IMR-90 (cell line): Measurements from ENCODE around the gene POLE4. TPM values are rescaled to one million over a fixed set of nuclear protein-coding genes. Genes with fewer than 3 reads are reported as not detected.

Experiments
- ATAC-seq: fragments of 200-7000 bp; cut with Tn5 transposase; 2 replicates; pipeline ENCODE4 v1.9.1; 2020; ENCODE audit warnings: low read depth, mild to moderate bottlenecking, moderate library complexity
- BruUV-seq: library from RNA; stranded (reverse); fragments of 400-500 nt; replicated peaks from 2 replicates; lab custom pipeline; 2021; lab: Mats Ljungman, UMichigan
- CTCF ChIA-PET: fragments of 300-600 bp; formaldehyde crosslinking; extraction: SDS; loops from one replicate; lab custom pipeline; 2021; ENCODE audit warnings: antibody characterized with exemption; lab: Yijun Ruan, JAX
- POLR2A ChIA-PET: fragments of 300-600 bp; sonication (Branson Sonifier 250); formaldehyde crosslinking; loops from one replicate; lab custom pipeline; 2022; ENCODE audit warnings: antibody characterized with exemption; ENCODE audit not compliant: unreplicated experiment; lab: Charles Lee
- DNase-seq: peaks from one replicate; pipeline ENCODE4 v3.0.0; 2013
- H2AFZ ChIP-seq: replicated peaks from 2 replicates; pipeline ENCODE3; 2013; ENCODE audit warnings: low read length, mild to moderate bottlenecking; ENCODE audit not compliant: poor library complexity
- H2AK5ac ChIP-seq: 2 replicates; pipeline ENCODE4 v1.6.1; 2013; ENCODE audit warnings: low read depth, low read length, inconsistent platforms
- H2AK9ac ChIP-seq: replicated peaks from 2 replicates; pipeline ENCODE3; 2013; ENCODE audit warnings: mild to moderate bottlenecking, low read depth, low read length, moderate library complexity; ENCODE audit not compliant: poor library complexity
- H2BK120ac ChIP-seq: 2 replicates; pipeline ENCODE4 v1.6.1; 2013; ENCODE audit warnings: low read depth, low read length, inconsistent platforms
- H2BK15ac ChIP-seq: 3 replicates; pipeline ENCODE4 v1.6.1; 2013; ENCODE audit warnings: low read depth, low read length, inconsistent platforms
- H2BK20ac ChIP-seq: 2 replicates; pipeline ENCODE4 v1.6.1; 2013; ENCODE audit warnings: low read depth, mild to moderate bottlenecking, inconsistent platforms, low read length, moderate library complexity
- H2BK5ac ChIP-seq: 2 replicates; pipeline ENCODE4 v1.6.1; 2013; ENCODE audit warnings: mild to moderate bottlenecking, low read depth, low read length, inconsistent platforms; ENCODE audit not compliant: poor library complexity, severe bottlenecking
- H3K14ac ChIP-seq: replicated peaks from 2 replicates; pipeline ENCODE4 v1.6.1; 2013; ENCODE audit warnings: low read depth, low read length, inconsistent platforms
- H3K18ac ChIP-seq: 2 replicates; pipeline ENCODE4 v1.6.1; 2013; ENCODE audit warnings: low read depth, low read length, control low read depth
- H3K23ac ChIP-seq: 2 replicates; pipeline ENCODE4 v1.6.1; 2013; ENCODE audit warnings: low read depth, low read length, inconsistent platforms
- H3K27ac ChIP-seq: 2 replicates; pipeline ENCODE4 v1.5.1; 2013; ENCODE audit warnings: mild to moderate bottlenecking, control low read depth, low read length; ENCODE audit not compliant: insufficient read depth
- H3K27me3 ChIP-seq: 2 replicates; pipeline ENCODE4 v1.6.1; 2013; ENCODE audit warnings: low read length; ENCODE audit not compliant: control insufficient read depth, insufficient read depth
- H3K36me3 ChIP-seq: 2 replicates; pipeline ENCODE4 v1.6.1; 2013; ENCODE audit warnings: low read length, mixed read lengths; ENCODE audit not compliant: control insufficient read depth, insufficient read depth
- H3K4ac ChIP-seq: 2 replicates; pipeline ENCODE4 v1.6.1; 2013; ENCODE audit warnings: low read depth, low read length, inconsistent platforms
- H3K4me1 ChIP-seq: 2 replicates; pipeline ENCODE4 v1.6.1; 2013; ENCODE audit warnings: low read length, mixed read lengths; ENCODE audit not compliant: control insufficient read depth, insufficient read depth
- H3K4me2 ChIP-seq: 2 replicates; pipeline ENCODE4 v1.6.1; 2013; ENCODE audit warnings: low read depth, mild to moderate bottlenecking, control low read depth, low read length, moderate library complexity
- H3K4me3 ChIP-seq: 2 replicates; pipeline ENCODE4 v1.5.1; 2013; ENCODE audit warnings: low read depth, mild to moderate bottlenecking, control low read depth, low read length, moderate library complexity; ENCODE audit not compliant: insufficient read depth
- H3K56ac ChIP-seq: 2 replicates; pipeline ENCODE4 v1.6.1; 2013; ENCODE audit warnings: low read length, inconsistent platforms; ENCODE audit not compliant: insufficient read depth; ENCODE audit errors: extremely low read depth
- H3K79me1 ChIP-seq, 2 experiments: 2 replicates each; pipeline ENCODE4 v1.6.1; 2013; ENCODE audit warnings: low read length in 2 of 2, inconsistent platforms in 1 of 2, low read depth in 1 of 2
- H3K9ac ChIP-seq: 2 replicates; pipeline ENCODE4 v1.6.1; 2013; ENCODE audit warnings: low read depth, low read length, control low read depth
- H3K9me1 ChIP-seq: 2 replicates; pipeline ENCODE4 v1.6.1; 2013; ENCODE audit warnings: low read length, inconsistent platforms; ENCODE audit not compliant: insufficient read depth
- H3K9me3 ChIP-seq: 2 replicates; pipeline ENCODE4 v1.6.1; 2013; ENCODE audit warnings: low read length; ENCODE audit not compliant: control insufficient read depth, insufficient read depth
- H4K20me1 ChIP-seq: 2 replicates; pipeline ENCODE4 v1.6.1; 2013; ENCODE audit warnings: low read length, inconsistent platforms; ENCODE audit not compliant: insufficient read depth
- H4K5ac ChIP-seq: 2 replicates; pipeline ENCODE4 v1.6.1; 2013; ENCODE audit warnings: mild to moderate bottlenecking, low read depth, low read length, control low read depth
- H4K8ac ChIP-seq, 2 experiments: 2 replicates each; pipeline ENCODE4 v1.6.1; 2013; ENCODE audit warnings: low read depth in 2 of 2, low read length in 2 of 2, control low read depth in 1 of 2, inconsistent platforms in 1 of 2
- H4K91ac ChIP-seq: 2 replicates; pipeline ENCODE4 v1.6.1; 2013; ENCODE audit warnings: low read depth, low read length, inconsistent platforms; ENCODE audit not compliant: insufficient read depth
- RFX5 ChIP-seq: IDR thresholded peaks from 2 replicates; pipeline ENCODE4 v1.8.0; 2012; ENCODE audit warnings: low read depth, mild to moderate bottlenecking, low read length, moderate library complexity
- SMC3 ChIP-seq: fragments of 150-350 bp; IDR thresholded peaks from 2 replicates; pipeline ENCODE4 v1.6.1; 2016; ENCODE audit warnings: low read depth, mild to moderate bottlenecking, antibody characterized with exemption, low read length, moderate library complexity
- whole genome bisulfite sequencing, 2 experiments: methylation state at CpG; one replicate each; pipeline versions ENCODE4 v1.1.5 to v1.1.7; 2013; ENCODE audit warnings: missing lambda C conversion rate in 2 of 2; ENCODE audit not compliant: insufficient read length in 1 of 2; ENCODE audit errors: extremely low coverage in 2 of 2; 5-methylcytosine and 5-hydroxymethylcytosine counted together
- dilution Hi-C: fragments of 300-500 bp; cut with HindIII; formaldehyde crosslinking; loops from one replicate; pipeline ENCODE4 v1.14.3; 2018; ENCODE audit warnings: low sequenced_read_pairs; ENCODE audit not compliant: unreplicated experiment
- in situ Hi-C: fragments of 300-500 bp; cut with MboI; formaldehyde crosslinking; loops from 3 replicates; pipeline ENCODE4 v1.14.3; 2019; ENCODE audit warnings: low sequenced_read_pairs, inconsistent platforms, mixed read lengths
- intact Hi-C: fragments of 100-400 bp; cut with micrococcal nuclease; formaldehyde crosslinking; loops from 2 replicates; pipeline ENCODE4 v1.10.0; 2022
- polyA plus RNA-seq, 3 experiments: library from polyadenylated mRNA; depleted of rRNA; stranded (reverse); fragments of >200 nt; gene quantifications; 2 replicates each; pipeline ENCODE4 v1.2.3, GENCODE V29; 2012; ENCODE audit warnings: low replicate concordance in 1 of 3
- total RNA-seq: library from RNA; depleted of rRNA; stranded (reverse); fragments of >200 nt; gene quantifications from 2 replicates; pipeline ENCODE4 v1.2.3, GENCODE V29; 2012

Gene POLE4
- total and polyA plus RNA-seq, 2 of the 4 experiments (the other 2 are of a cell fraction): 9.0 to 23.9 TPM

GRCh38 chr2:75003276-75003675, 44.8 kb downstream of the POLE4 start:
- no peak overlapping the region for H3K4ac ChIP-seq
- DNase-seq (no peak), ATAC-seq (peak; percentile 12; the same call in 1 of the 2 replicates)
- H2AK9ac ChIP-seq: no peak overlapping the region
- peaks cover 2% of the 10 kb centered on the region for H3K4me1 ChIP-seq
- no peak overlapping the region for H4K8ac ChIP-seq
- no peaks in the 10 kb centered on the region for H3K36me3 ChIP-seq
- H2AK5ac ChIP-seq: no peak overlapping the region
- WGBS, 2 experiments: 50% methylated on average over 1 of the region's 2 CpGs; no CpG with 5 or more reads in 1 of the 2 experiments
- H4K91ac ChIP-seq: no peak overlapping the region
- H3K27ac ChIP-seq: no peak overlapping the region
- CTCF ChIA-PET: interaction anchor here (1.0 kb wide), 1 partner anchor 61 kb away, joined by 3 read pairs; no protein-coding TSS in a partner anchor
- in situ Hi-C loops: no loop called here
- H4K5ac ChIP-seq: no peak overlapping the region
- no peaks in the 10 kb centered on the region for H4K20me1 ChIP-seq
- H3K4me2 ChIP-seq: no peak overlapping the region
- H3K23ac ChIP-seq: no peak overlapping the region
- H2BK5ac ChIP-seq: no peak overlapping the region
- no peak overlapping the region for H2AFZ ChIP-seq
- H2BK20ac ChIP-seq: no peak overlapping the region
- intact Hi-C loops: no loop called here
- H3K79me1 ChIP-seq: no peaks in the 10 kb centered on the region
- BruUV-seq: no TSS peak
- H3K27me3 ChIP-seq: no peaks in the 10 kb centered on the region
- no peak overlapping the region; the same call in 2 of the 3 replicates for H2BK15ac ChIP-seq
- dilution Hi-C loops: no loop called here
- H3K56ac ChIP-seq: no peak overlapping the region
- H3K4me3 ChIP-seq: no peak overlapping the region
- no peak for TF ChIP-seq RFX5
- no peak for TF ChIP-seq SMC3
- H2BK120ac ChIP-seq: no peak overlapping the region
- H3K9ac ChIP-seq: no peak overlapping the region
- peaks cover 3% of the 10 kb centered on the region; the same call in 1 of the 2 replicates for H3K9me1 ChIP-seq
- H3K9me3 ChIP-seq: peaks cover 3% of the 10 kb centered on the region; the same call in 1 of the 2 replicates
- POLR2A ChIA-PET: no interaction called here
- peak overlapping the region; percentile 50 for H3K18ac ChIP-seq
- H3K14ac ChIP-seq: no peak overlapping the region
